ENCODE data around the gene POLD4. TPM values are rescaled to one million over a fixed set of nuclear protein-coding genes. Genes with fewer than 3 reads are reported as not detected.
A peak's percentile ranks its signal among the peaks of the same experiment; 100 is the strongest.

Gene POLD4
- total and polyA plus RNA-seq, 7 experiments from 2014 or later: 59.9 to 116 (median 95.1) TPM

- ChIA-PET CTCF (interaction anchor here (0.9 to 16.9 kb wide), 11 partner anchors 7 to 254 kb away, joined by 3 to 495 read pairs (median 5); partner anchors contain the start of genes CLCF1 and RAD9A), POLR2A (interaction anchor here (0.6 to 17.2 kb wide), 29 partner anchors 11 to 276 kb away, joined by 3 to 272 read pairs (median 9); partner anchors contain the start of genes AIP, ANKRD13D, CDK2AP2 and CLCF1)
- Mint-ChIP-seq H3K9me3 (peaks cover 0 to 2% (median 0%) of the 10 kb centered on the region in 11 donors), H3K36me3 (no peaks in the 10 kb centered on the region), H3K27ac (peak overlapping the region; percentile 96 to 100 (median 99)), H3K27me3 (peaks cover 0 to 13% (median 0%) of the 10 kb centered on the region in 5 donors), H3K4me3 (peak overlapping the region; percentile 85 to 100 (median 97)), H3K4me1 (peaks cover 23 to 56% (median 41%) of the 10 kb centered on the region in 7 donors)
- peak overlapping the region; percentile 96 for H3K4me3 ChIP-seq (ENCODE audit: low read length)
- no peaks in the 10 kb centered on the region for H3K9me3 ChIP-seq (ENCODE audit: control insufficient read depth in 2 of 3, low read length in 3 of 3)
- H3K4me1 ChIP-seq (ENCODE audit: control insufficient read depth in 2 of 2, insufficient read depth in 2 of 2, low read length in 2 of 2): peaks cover 30 to 45% of the 10 kb centered on the region in 2 donors
- no peaks in the 10 kb centered on the region for H3K27me3 ChIP-seq (ENCODE audit: control insufficient read depth in 2 of 2, insufficient read depth in 2 of 2, low read length in 2 of 2)
- DNase-seq: peak in 1 of 9 donors; percentile 18
- peaks cover 0 to 3% (median 0%) of the 10 kb centered on the region in 3 experiments for H3K36me3 ChIP-seq (ENCODE audit: control insufficient read depth in 2 of 3, insufficient read depth in 3 of 3, low read length in 3 of 3)
- peak overlapping the region; percentile 97 for H3K27ac ChIP-seq (ENCODE audit: low read depth, low read length)
- no peak for ATAC-seq
- intact Hi-C loops (cut with micrococcal nuclease): loop anchor here (5.0 to 10.0 kb wide), 2 partner anchors 67 to 450 kb away; partner anchors contain the start of gene ANKRD13D (in 1 of the 2)
Observed at GRCh38 chr11:67354075-67355022, 1.0 kb upstream of the POLD4 start.

GRCh38 chr11:67352546-67353316 lies 615 bp downstream of the POLD4 start:
- H3K36me3 ChIP-seq (ENCODE audit: control insufficient read depth in 2 of 3, insufficient read depth in 3 of 3, low read length in 3 of 3): peaks cover 0 to 3% (median 0%) of the 10 kb centered on the region in 3 experiments
- no peaks in the 10 kb centered on the region for H3K9me3 ChIP-seq (ENCODE audit: control insufficient read depth in 2 of 3, low read length in 3 of 3)
- H3K27ac ChIP-seq (ENCODE audit: low read depth, low read length): peak overlapping the region; percentile 97
- intact Hi-C loops (cut with micrococcal nuclease): loop anchor here (1.0 to 10.0 kb wide), 19 partner anchors 7 to 452 kb away; partner anchors contain the start of genes AIP (in 1 of the 2), ANKRD13D (in 1 of the 2), CDK2AP2 (in 1 of the 2) and CLCF1 (in 1 of the 2)
- H3K4me1 ChIP-seq (ENCODE audit: control insufficient read depth in 2 of 2, insufficient read depth in 2 of 2, low read length in 2 of 2): peaks cover 30 to 45% of the 10 kb centered on the region in 2 donors
- Mint-ChIP-seq H3K36me3 (no peaks in the 10 kb centered on the region), H3K27me3 (no peaks in the 10 kb centered on the region), H3K4me1 (peaks cover 37 to 70% (median 57%) of the 10 kb centered on the region in 7 donors), H3K9me3 (peaks cover 0 to 4% (median 0%) of the 10 kb centered on the region in 11 donors), H3K27ac (peak overlapping the region; percentile 97 to 100 (median 99)), H3K4me3 (peak overlapping the region; percentile 85 to 100 (median 97))
- H3K4me3 ChIP-seq (ENCODE audit: low read length): peak overlapping the region; percentile 96
- no peaks in the 10 kb centered on the region for H3K27me3 ChIP-seq (ENCODE audit: control insufficient read depth in 2 of 2, insufficient read depth in 2 of 2, low read length in 2 of 2)
- peak; percentile 60 for ATAC-seq
- ChIA-PET CTCF (interaction anchor here (0.6 to 16.9 kb wide), 18 partner anchors 8 to 225 kb away, joined by 3 to 495 read pairs (median 5); partner anchors contain the start of genes AIP, CLCF1 and PPP1CA), POLR2A (interaction anchor here (0.6 to 17.2 kb wide), 41 partner anchors 9 to 278 kb away, joined by 3 to 272 read pairs (median 5); partner anchors contain the start of genes AIP, ANKRD13D, CDK2AP2 and CLCF1)
- peak in 1 of 9 donors; percentile 94 for DNase-seq

GRCh38 chr11:67351275-67352005 lies 1.9 kb downstream of the POLD4 start:
- H3K27me3 ChIP-seq (ENCODE audit: control insufficient read depth in 2 of 2, insufficient read depth in 2 of 2, low read length in 2 of 2): no peaks in the 10 kb centered on the region
- H3K9me3 ChIP-seq (ENCODE audit: control insufficient read depth in 2 of 3, low read length in 3 of 3): no peaks in the 10 kb centered on the region
- CTCF ChIA-PET: interaction anchor here (0.6 to 16.9 kb wide), 21 partner anchors 9 to 297 kb away, joined by 3 to 495 read pairs (median 4); partner anchors contain the start of genes AIP, CLCF1, PPP1CA and RAD9A
- H3K27ac ChIP-seq (ENCODE audit: low read depth, low read length): peak overlapping the region; percentile 97
- Mint-ChIP-seq H3K36me3 (no peaks in the 10 kb centered on the region), H3K9me3 (peaks cover 0 to 4% (median 0%) of the 10 kb centered on the region in 11 donors), H3K27ac (peak overlapping the region; percentile 66 to 99 (median 92)), H3K27me3 (no peaks in the 10 kb centered on the region), H3K4me3 (peak overlapping the region; percentile 61 to 97 (median 80)), H3K4me1 (peaks cover 32 to 68% (median 54%) of the 10 kb centered on the region in 7 donors)
- intact Hi-C loops (cut with micrococcal nuclease): loop anchor here (1.0 to 10.0 kb wide), 6 partner anchors 31 to 453 kb away; partner anchors contain the start of genes ANKRD13D (in 1 of the 2), KDM2A (in 1 of the 2) and PC (in 1 of the 2)
- POLR2A ChIA-PET: interaction anchor here (0.5 to 17.2 kb wide), 15 partner anchors 11 to 1298 kb away, joined by 3 to 272 read pairs (median 9); partner anchors contain the start of genes CLCF1, PITPNM1, PPP1CA and RAD9A
- DNase-seq: peak; percentile 51 to 70 (median 62)
- H3K4me3 ChIP-seq (ENCODE audit: low read length): peak overlapping the region; percentile 12
- H3K36me3 ChIP-seq (ENCODE audit: control insufficient read depth in 2 of 3, insufficient read depth in 3 of 3, low read length in 3 of 3): peaks cover 0 to 3% (median 0%) of the 10 kb centered on the region in 3 experiments
- ATAC-seq: peak; percentile 18
- H3K4me1 ChIP-seq (ENCODE audit: control insufficient read depth in 2 of 2, insufficient read depth in 2 of 2, low read length in 2 of 2): peaks cover 32 to 36% of the 10 kb centered on the region in 2 donors

- no peak overlapping the region for H3K4me3 ChIP-seq (ENCODE audit: low read length)
- intact Hi-C loops (cut with micrococcal nuclease): loop anchor here (5.0 to 10.0 kb wide), 2 partner anchors 63 to 455 kb away; partner anchors contain the start of gene ANKRD13D (in 1 of the 2)
- H3K27ac ChIP-seq (ENCODE audit: low read depth, low read length): peak overlapping the region; percentile 37
- Mint-ChIP-seq H3K4me3 (no peak overlapping the region), H3K27ac (peak overlapping the region in 8 of 9 donors; percentile 69 to 90 (median 79)), H3K36me3 (no peaks in the 10 kb centered on the region), H3K27me3 (no peaks in the 10 kb centered on the region), H3K9me3 (peaks cover 0 to 4% (median 0%) of the 10 kb centered on the region in 11 donors), H3K4me1 (peaks cover 42 to 78% (median 65%) of the 10 kb centered on the region in 7 donors)
- DNase-seq (no peak), ATAC-seq (no peak)
- H3K36me3 ChIP-seq (ENCODE audit: control insufficient read depth in 2 of 3, insufficient read depth in 3 of 3, low read length in 3 of 3): peaks cover 0 to 3% (median 0%) of the 10 kb centered on the region in 3 experiments
- H3K27me3 ChIP-seq (ENCODE audit: control insufficient read depth in 2 of 2, insufficient read depth in 2 of 2, low read length in 2 of 2): no peaks in the 10 kb centered on the region
- ChIA-PET POLR2A (interaction anchor here (1.1 to 17.2 kb wide), 6 partner anchors 18 to 87 kb away, joined by 3 to 272 read pairs (median 14); partner anchors contain the start of genes CLCF1 and PPP1CA), CTCF (interaction anchor here (1.0 to 16.9 kb wide), 2 partner anchors 29 to 31 kb away, joined by 4 to 495 read pairs; partner anchors contain the start of gene CLCF1)
- peaks cover 32 to 47% of the 10 kb centered on the region in 2 donors for H3K4me1 ChIP-seq (ENCODE audit: control insufficient read depth in 2 of 2, insufficient read depth in 2 of 2, low read length in 2 of 2)
- H3K9me3 ChIP-seq (ENCODE audit: control insufficient read depth in 2 of 3, low read length in 3 of 3): no peaks in the 10 kb centered on the region
Observed at GRCh38 chr11:67349928-67350465, 3.3 kb downstream of the POLD4 start.

GRCh38 chr11:67349457-67349856 lies 3.9 kb downstream of the POLD4 start:
- Histone ChIP-seq H3K27ac (ENCODE audit: low read depth, low read length) (peak overlapping the region; percentile 37), H3K9me3 (ENCODE audit: control insufficient read depth in 2 of 3, low read length in 3 of 3) (no peaks in the 10 kb centered on the region), H3K27me3 (ENCODE audit: control insufficient read depth in 2 of 2, insufficient read depth in 2 of 2, low read length in 2 of 2) (no peaks in the 10 kb centered on the region), H3K4me3 (ENCODE audit: low read length) (no peak overlapping the region), H3K4me1 (ENCODE audit: control insufficient read depth in 2 of 2, insufficient read depth in 2 of 2, low read length in 2 of 2) (peaks cover 29 to 52% of the 10 kb centered on the region in 2 donors), H3K36me3 (ENCODE audit: control insufficient read depth in 2 of 3, insufficient read depth in 3 of 3, low read length in 3 of 3) (peaks cover 0 to 3% (median 0%) of the 10 kb centered on the region in 3 experiments)
- ATAC-seq (no peak), DNase-seq (no peak)
- Mint-ChIP-seq H3K9me3 (peaks cover 0 to 4% (median 0%) of the 10 kb centered on the region in 11 donors), H3K4me3 (no peak overlapping the region), H3K4me1 (peaks cover 40 to 80% (median 70%) of the 10 kb centered on the region in 7 donors), H3K27ac (peak overlapping the region in 8 of 9 donors; percentile 69 to 90 (median 79)), H3K36me3 (no peaks in the 10 kb centered on the region), H3K27me3 (no peaks in the 10 kb centered on the region)
- ChIA-PET POLR2A (interaction anchor here (1.0 to 17.2 kb wide), 8 partner anchors 11 to 86 kb away, joined by 3 to 272 read pairs (median 4); partner anchors contain the start of genes CLCF1 and PPP1CA), CTCF (interaction anchor here (0.7 to 16.9 kb wide), 5 partner anchors 18 to 737 kb away, joined by 3 to 495 read pairs (median 4); partner anchors contain the start of gene CLCF1)
- intact Hi-C loops (cut with micrococcal nuclease): no loop called here

Data from naive thymus-derived CD4-positive, alpha-beta T cell (primary cell).